ENCODE results near the gene P2RX2.

P2RX2 gene

GRCh38 chr12:132620899-132621656 lies 2.5 kb downstream of the P2RX2 start:
- TF ChIP-seq CTCF (IDR thresholded peaks at IDR 0.05; ENCODE audit: extremely low read depth, insufficient read depth, missing control alignments), result no peak
- DNase-seq (ENCODE audit: low spot score), result no peak
- in situ Hi-C loops (cut with MboI; ENCODE audit: low pct_unique_long_range_greater_than_20kb, low sequenced_read_pairs, unreplicated experiment), result loop anchor here (25.0 kb wide), 1 partner anchor 209 kb away; no protein-coding TSS in a partner anchor

GRCh38 chr12:132621657-132622435 lies 3.3 kb downstream of the P2RX2 start:
- in situ Hi-C loops (cut with MboI; ENCODE audit: low pct_unique_long_range_greater_than_20kb, low sequenced_read_pairs, unreplicated experiment), result loop anchor here (25.0 kb wide), 1 partner anchor 210 kb away; no protein-coding TSS in a partner anchor
- no peak for DNase-seq (ENCODE audit: low spot score)
- TF ChIP-seq CTCF (IDR thresholded peaks at IDR 0.05; ENCODE audit: extremely low read depth, insufficient read depth, missing control alignments), result no peak

GRCh38 chr12:132622437-132623071 lies 4.0 kb downstream of the P2RX2 start:
- in situ Hi-C loops (cut with MboI; ENCODE audit: low pct_unique_long_range_greater_than_20kb, low sequenced_read_pairs, unreplicated experiment), result loop anchor here (25.0 kb wide), 1 partner anchor 210 kb away; no protein-coding TSS in a partner anchor
- TF ChIP-seq CTCF (IDR thresholded peaks at IDR 0.05; ENCODE audit: extremely low read depth, insufficient read depth, missing control alignments), result no peak
- no peak for DNase-seq (ENCODE audit: low spot score)

- no peak for TF ChIP-seq CTCF (IDR thresholded peaks at IDR 0.05; ENCODE audit: extremely low read depth, insufficient read depth, missing control alignments)
- DNase-seq (ENCODE audit: low spot score), result no peak
- in situ Hi-C loops (cut with MboI; ENCODE audit: low pct_unique_long_range_greater_than_20kb, low sequenced_read_pairs, unreplicated experiment), result loop anchor here (25.0 kb wide), 1 partner anchor 211 kb away; no protein-coding TSS in a partner anchor
Measured at GRCh38 chr12:132623072-132623869, 4.7 kb downstream of the P2RX2 start.

- in situ Hi-C loops (cut with MboI; ENCODE audit: low pct_unique_long_range_greater_than_20kb, low sequenced_read_pairs, unreplicated experiment), result loop anchor here (25.0 kb wide), 1 partner anchor 212 kb away; no protein-coding TSS in a partner anchor
- TF ChIP-seq CTCF (IDR thresholded peaks at IDR 0.05; ENCODE audit: extremely low read depth, insufficient read depth, missing control alignments), result no peak
- DNase-seq (ENCODE audit: low spot score), result no peak
Measured at GRCh38 chr12:132624186-132624855, 5.7 kb downstream of the P2RX2 start.
